AG10803 (cell line): Measurements from ENCODE around the gene GNPNAT1.

Experiments
- DNase-seq: peaks from one replicate; pipeline ENCODE4 v3.0.0; 2010; ENCODE audit warnings: low read depth
- H3K4me3 ChIP-seq: 2 replicates; pipeline ENCODE4 v1.5.1; 2011; ENCODE audit warnings: mild to moderate bottlenecking, low read length, control low read depth
- CTCF ChIP-seq: conservative IDR thresholded peaks from 2 replicates; pipeline ENCODE4 v1.5.1; 2011; ENCODE audit warnings: mild to moderate bottlenecking, low read length, control low read depth, inconsistent platforms

Gene GNPNAT1

GRCh38 chr14:52791223-52792096, at the start of gene GNPNAT1:
GNPNAT1 (minus strand) TSS chr14:52791607; CDS start chr14:52784650, 6,957 bp downstream.
- peak within 1 kb of the TSS; percentile 87 for H3K4me3 ChIP-seq
- DNase-seq, result peak; percentile 88
- TF ChIP-seq CTCF, result no peak

- peak; percentile 69 for DNase-seq
- TF ChIP-seq CTCF, result no peak
- H3K4me3 ChIP-seq, result no peak overlapping the region
Observed at GRCh38 chr14:52840877-52841276, 49.5 kb upstream of the GNPNAT1 start.

GRCh38 chr14:52837451-52837850, 46.0 kb upstream of the GNPNAT1 start:
- no peak for DNase-seq
- TF ChIP-seq CTCF, result no peak
- H3K4me3 ChIP-seq, result no peak overlapping the region

- no peak overlapping the region for H3K4me3 ChIP-seq
- DNase-seq, result no peak
- no peak for TF ChIP-seq CTCF
Observed at GRCh38 chr14:52836063-52836462, 44.7 kb upstream of the GNPNAT1 start.

GRCh38 chr14:52835122-52835903, 43.9 kb upstream of the GNPNAT1 start:
- peak; percentile 3; the same call in 1 of the 2 replicates for TF ChIP-seq CTCF
- H3K4me3 ChIP-seq, result no peak overlapping the region
- DNase-seq, result peak; percentile 45

- H3K4me3 ChIP-seq, result no peak overlapping the region
- no peak for TF ChIP-seq CTCF
- DNase-seq, result peak; percentile 78
Observed at GRCh38 chr14:52834440-52834842, 43.0 kb upstream of the GNPNAT1 start.
